ENCODE data around the gene LYG1.

The LYG1 gene

DNA sequence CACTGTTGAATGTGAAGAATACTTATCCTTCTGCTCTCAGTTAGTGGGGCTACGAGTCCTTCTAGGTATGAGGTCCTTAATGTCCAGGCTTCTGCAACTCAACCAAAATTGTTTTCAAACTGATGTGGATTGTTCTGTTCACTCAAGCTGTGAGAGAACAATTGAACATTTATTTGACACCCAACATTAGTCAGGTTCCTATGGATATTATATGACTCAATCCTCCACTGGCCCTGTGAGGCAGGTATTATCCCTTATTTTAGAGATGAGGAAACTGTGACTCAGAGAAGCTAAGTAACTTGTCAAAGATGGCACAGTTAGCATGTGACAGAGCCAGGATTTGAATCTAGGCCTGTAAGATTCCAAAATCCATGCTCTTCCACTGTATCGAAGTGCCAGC lies 44.3 kb downstream of the LYG1 start:
- Histone ChIP-seq H3K27me3 (no peaks in the 10 kb centered on the region), H3K4me1 (ENCODE audit: control insufficient read depth in 1 of 2, insufficient read depth in 1 of 2, low read depth in 1 of 2, low read length in 1 of 2) (peaks cover 10 to 15% of the 10 kb centered on the region in 2 experiments), H3K27ac (no peak overlapping the region), H3K9me3 (no peaks in the 10 kb centered on the region), H3K4me3 (ENCODE audit: low read depth in 1 of 2, low read length in 1 of 2) (no peak overlapping the region), H3K36me3 (no peaks in the 10 kb centered on the region)
- TF ChIP-seq, protein P1, sequence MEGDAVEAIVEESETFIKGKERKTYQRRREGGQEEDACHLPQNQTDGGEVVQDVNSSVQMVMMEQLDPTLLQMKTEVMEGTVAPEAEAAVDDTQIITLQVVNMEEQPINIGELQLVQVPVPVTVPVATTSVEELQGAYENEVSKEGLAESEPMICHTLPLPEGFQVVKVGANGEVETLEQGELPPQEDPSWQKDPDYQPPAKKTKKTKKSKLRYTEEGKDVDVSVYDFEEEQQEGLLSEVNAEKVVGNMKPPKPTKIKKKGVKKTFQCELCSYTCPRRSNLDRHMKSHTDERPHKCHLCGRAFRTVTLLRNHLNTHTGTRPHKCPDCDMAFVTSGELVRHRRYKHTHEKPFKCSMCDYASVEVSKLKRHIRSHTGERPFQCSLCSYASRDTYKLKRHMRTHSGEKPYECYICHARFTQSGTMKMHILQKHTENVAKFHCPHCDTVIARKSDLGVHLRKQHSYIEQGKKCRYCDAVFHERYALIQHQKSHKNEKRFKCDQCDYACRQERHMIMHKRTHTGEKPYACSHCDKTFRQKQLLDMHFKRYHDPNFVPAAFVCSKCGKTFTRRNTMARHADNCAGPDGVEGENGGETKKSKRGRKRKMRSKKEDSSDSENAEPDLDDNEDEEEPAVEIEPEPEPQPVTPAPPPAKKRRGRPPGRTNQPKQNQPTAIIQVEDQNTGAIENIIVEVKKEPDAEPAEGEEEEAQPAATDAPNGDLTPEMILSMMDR (IDR thresholded peaks at IDR 0.05): no peak

DNA sequence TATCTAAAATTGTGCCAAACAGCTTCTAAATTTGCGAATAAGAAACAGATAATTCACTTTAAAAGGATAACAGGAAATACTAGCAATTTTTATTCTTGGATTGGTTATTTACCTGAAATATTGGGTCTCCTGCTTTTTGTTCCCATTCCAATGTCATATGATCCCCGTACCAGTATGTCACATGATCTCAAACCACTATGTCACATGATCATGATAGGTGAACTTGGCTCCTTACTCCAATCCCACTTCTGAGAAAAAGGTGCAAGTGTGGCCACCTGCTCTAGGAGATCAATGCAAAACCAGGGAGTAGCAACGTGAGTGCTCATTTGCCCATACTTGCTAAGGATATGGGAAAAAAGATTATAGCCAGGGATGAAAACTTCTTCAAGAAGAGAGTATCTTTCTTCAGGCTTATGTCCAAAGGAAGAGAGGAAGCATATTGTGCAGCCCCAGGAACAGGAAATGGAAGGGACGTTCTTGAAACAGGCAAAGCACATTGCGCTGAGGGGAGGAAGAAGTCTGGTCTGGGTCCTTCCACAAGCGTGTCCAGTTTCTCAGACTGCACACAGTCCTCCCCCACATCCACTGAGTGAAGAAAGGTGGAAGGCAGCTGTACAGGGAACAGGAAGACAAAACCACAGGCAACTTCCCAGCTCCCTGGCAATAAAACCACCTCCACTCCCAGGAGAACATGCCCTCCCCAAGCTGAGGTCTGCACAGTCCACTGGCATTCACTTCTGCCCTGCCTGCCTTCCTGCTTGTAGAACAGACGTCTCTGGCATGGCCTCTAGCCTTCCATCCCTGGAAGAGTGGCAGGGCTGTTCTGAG lies 45.3 kb downstream of the LYG1 start, which contains the start of gene LYG2:
Gene LYG2 (minus strand): TSS at position 176 of the 828 bp plus-strand sequence. CDS start 1,406 bp downstream, outside the sequence.
- no peaks in the 10 kb centered on the region for H3K9me3 ChIP-seq
- H3K36me3 ChIP-seq: no peaks in the 10 kb centered on the region
- H3K27ac ChIP-seq: no peak within 1 kb of the TSS
- H3K27me3 ChIP-seq: no peaks in the 10 kb centered on the region
- peaks cover 10 to 15% of the 10 kb centered on the region in 2 experiments for H3K4me1 ChIP-seq (ENCODE audit: control insufficient read depth in 1 of 2, insufficient read depth in 1 of 2, low read depth in 1 of 2, low read length in 1 of 2)
- H3K4me3 ChIP-seq (ENCODE audit: low read depth in 1 of 2, low read length in 1 of 2): no peak within 1 kb of the TSS
- TF ChIP-seq, protein P1 (IDR thresholded peaks at IDR 0.05): no peak

DNA sequence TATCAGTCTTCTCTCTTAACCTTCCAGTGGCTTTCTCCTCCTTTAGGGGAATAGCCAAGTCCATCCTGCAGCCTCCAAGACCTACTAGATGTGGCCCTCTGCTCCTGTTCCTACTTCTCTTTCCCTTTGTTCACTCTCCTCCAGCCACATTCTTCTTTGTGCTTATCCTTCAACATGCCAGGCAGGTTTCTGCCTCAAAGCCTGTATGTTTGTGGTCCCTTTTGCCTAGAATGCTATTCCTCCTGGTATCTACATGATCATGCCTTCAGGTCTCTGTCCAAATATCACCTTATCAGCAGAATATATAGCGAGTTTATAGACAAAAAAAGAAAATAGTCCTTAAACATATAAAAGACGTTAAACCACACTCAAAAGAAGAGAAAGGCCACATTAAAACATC lies 51.0 kb downstream of the LYG1 start:
- H3K36me3 ChIP-seq: no peaks in the 10 kb centered on the region
- no peaks in the 10 kb centered on the region for H3K9me3 ChIP-seq
- no peak overlapping the region for H3K27ac ChIP-seq
- TF ChIP-seq, protein P1 (IDR thresholded peaks at IDR 0.05): no peak
- H3K4me3 ChIP-seq (ENCODE audit: low read depth in 1 of 2, low read length in 1 of 2): no peak overlapping the region
- no peaks in the 10 kb centered on the region for H3K27me3 ChIP-seq
- peaks cover 0 to 4% of the 10 kb centered on the region in 2 experiments for H3K4me1 ChIP-seq (ENCODE audit: control insufficient read depth in 1 of 2, insufficient read depth in 1 of 2, low read depth in 1 of 2, low read length in 1 of 2)

DNA sequence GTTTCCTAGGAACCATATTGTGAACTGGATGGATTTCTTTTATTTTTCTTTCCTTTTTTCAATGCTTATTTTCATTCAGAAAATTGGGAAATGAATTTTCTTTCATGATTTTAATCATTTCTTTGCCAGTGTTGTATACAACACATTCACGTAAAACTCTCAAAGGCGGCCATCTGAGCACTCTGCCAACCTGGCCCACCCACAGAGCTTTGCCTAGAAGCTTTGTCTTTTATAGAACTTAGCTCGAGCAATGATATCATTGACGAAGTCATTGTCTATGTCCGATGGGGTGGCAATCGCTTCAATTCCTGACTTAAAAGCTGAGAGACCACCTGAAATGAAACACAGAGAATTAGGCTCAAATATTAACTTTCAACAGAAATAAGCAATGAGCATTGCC lies 58.8 kb downstream of the LYG1 start:
- Histone ChIP-seq H3K36me3 (no peaks in the 10 kb centered on the region), H3K27ac (no peak overlapping the region), H3K27me3 (no peaks in the 10 kb centered on the region), H3K4me1 (ENCODE audit: control insufficient read depth in 1 of 2, insufficient read depth in 1 of 2, low read depth in 1 of 2, low read length in 1 of 2) (no peaks in the 10 kb centered on the region), H3K9me3 (no peaks in the 10 kb centered on the region), H3K4me3 (ENCODE audit: low read depth in 1 of 2, low read length in 1 of 2) (no peak overlapping the region)
- TF ChIP-seq, protein P1 (IDR thresholded peaks at IDR 0.05): no peak

DNA sequence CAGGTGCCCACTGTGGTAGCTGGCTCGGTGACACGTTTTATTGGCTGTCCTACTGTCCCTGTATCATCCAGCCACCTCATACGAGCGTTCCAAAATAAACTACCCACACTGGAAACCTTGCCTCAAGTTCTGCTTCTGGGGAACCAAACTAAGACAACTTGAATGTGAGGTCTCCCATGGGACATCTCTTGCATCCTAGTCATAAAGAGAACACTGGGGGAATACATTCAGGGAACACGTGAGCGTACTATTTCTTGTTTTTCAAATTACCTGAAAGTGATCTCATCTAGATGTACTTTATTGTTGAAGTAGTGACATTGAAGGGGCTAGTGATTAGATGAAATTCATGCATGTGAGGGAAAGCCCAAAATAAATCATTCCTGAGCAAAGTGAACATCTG lies 60.6 kb downstream of the LYG1 start:
- H3K36me3 ChIP-seq: no peaks in the 10 kb centered on the region
- TF ChIP-seq, protein P1 (IDR thresholded peaks at IDR 0.05): no peak
- no peak overlapping the region for H3K27ac ChIP-seq
- H3K4me3 ChIP-seq (ENCODE audit: low read depth in 1 of 2, low read length in 1 of 2): no peak overlapping the region
- no peaks in the 10 kb centered on the region for H3K4me1 ChIP-seq (ENCODE audit: control insufficient read depth in 1 of 2, insufficient read depth in 1 of 2, low read depth in 1 of 2, low read length in 1 of 2)
- no peaks in the 10 kb centered on the region for H3K9me3 ChIP-seq
- no peaks in the 10 kb centered on the region for H3K27me3 ChIP-seq
